Urinary bladder (tissue), 4 donors: ENCODE results near the gene ATP6V1G1. TPM values are rescaled to one million over a fixed set of nuclear protein-coding genes. Genes with fewer than 3 reads are reported as not detected.

ENCODE experiments used
- DNase-seq: peaks from one replicate; pipeline ENCODE4 v3.0.0-alpha.2; 2015; ENCODE audit errors: extremely low spot score
- H3K27ac ChIP-seq: one replicate; pipeline ENCODE4 v1.5.1; 2013; ENCODE audit warnings: low read depth, mild to moderate bottlenecking, moderate library complexity
- H3K36me3 ChIP-seq: one replicate; pipeline ENCODE4 v1.6.1; 2013; ENCODE audit warnings: mild to moderate bottlenecking, moderate library complexity; ENCODE audit not compliant: insufficient read depth
- H3K4me1 ChIP-seq: one replicate; pipeline ENCODE4 v1.6.1; 2013; ENCODE audit warnings: mild to moderate bottlenecking, moderate library complexity; ENCODE audit not compliant: insufficient read depth
- H3K4me3 ChIP-seq: one replicate; pipeline ENCODE4 v1.5.1; 2013; ENCODE audit warnings: low read depth, low read length
- WGBS: extraction: QIAGEN DNeasy Blood & Tissue Kit; methylation state at CpG from one replicate; pipeline ENCODE4 v1.1.7; 2013; 5-methylcytosine and 5-hydroxymethylcytosine counted together
- polyA plus RNA-seq: library from polyadenylated mRNA; stranded (reverse); fragments of 200-250 nt; gene quantifications from one replicate; pipeline ENCODE4 v1.2.3, GENCODE V29; 2013
- small RNA-seq: library from RNA; depleted of rRNA; stranded (forward); fragments of <200 nt; gene quantifications from one replicate; pipeline ENCODE3, GENCODE V24; 2014
- total RNA-seq: library from RNA; depleted of rRNA; stranded (reverse); fragments of >200 nt; gene quantifications from one replicate; pipeline ENCODE4 v1.2.3, GENCODE V29; 2014
- donor health status: healthy with polysubstance abuse.
- donor health status: healthy.

ATP6V1G1 gene
- total and polyA plus RNA-seq, 2 donors: 127 to 133 TPM

DNA sequence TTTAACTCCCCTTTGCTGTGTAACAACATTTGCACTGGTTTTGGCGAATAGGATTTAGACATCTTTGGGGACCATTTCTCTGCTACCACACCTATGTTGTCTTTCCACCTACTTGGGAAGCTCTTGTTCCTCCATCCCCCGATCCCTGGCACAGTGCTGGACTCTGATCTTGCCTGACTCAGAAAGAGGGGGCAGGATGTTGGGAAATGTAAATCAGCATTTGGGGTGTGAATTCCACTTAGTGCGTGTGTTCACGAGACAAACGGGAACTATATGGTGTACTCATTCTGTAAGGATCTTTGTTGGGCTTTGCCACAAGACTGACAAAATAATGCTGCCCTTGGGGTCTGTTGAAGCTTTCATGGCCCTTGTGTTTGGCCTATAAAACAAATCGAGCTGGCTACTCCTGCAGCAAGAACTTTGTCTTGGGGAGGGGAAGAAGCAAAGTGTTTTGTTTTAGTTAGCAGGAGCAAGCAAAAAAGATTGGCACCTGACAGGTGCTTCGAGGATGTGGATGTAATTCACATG lies 42.1 kb downstream of the ATP6V1G1 start:
- Histone ChIP-seq H3K27ac (no peak overlapping the region), H3K36me3 (no peaks in the 10 kb centered on the region), H3K4me3 (no peak overlapping the region), H3K4me1 (no peaks in the 10 kb centered on the region)
- 87% methylated on average over 7 of the region's 7 CpGs for WGBS
- DNase-seq: no peak

DNA sequence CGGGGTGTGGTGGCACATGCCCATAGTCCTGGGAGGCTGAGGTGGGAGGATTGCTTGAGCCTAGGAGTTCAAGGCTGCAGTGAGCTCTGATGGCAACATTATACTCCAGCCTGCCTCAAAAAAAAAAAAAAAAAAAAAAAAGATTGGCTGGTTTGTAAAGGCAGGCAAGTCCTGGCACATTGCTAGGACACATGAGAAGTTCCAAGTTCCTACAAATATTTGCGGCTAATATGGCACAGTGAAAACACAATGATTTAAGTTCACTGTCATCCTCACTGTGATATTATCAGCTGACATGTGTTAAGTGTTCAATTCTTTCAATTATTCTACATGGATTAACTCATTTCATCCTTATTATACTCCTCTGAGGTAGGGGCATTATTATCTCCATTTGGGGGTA lies 43.6 kb downstream of the ATP6V1G1 start:
- 0% methylated on average over 2 of the region's 2 CpGs for WGBS
- DNase-seq: no peak
- H3K36me3 ChIP-seq: no peaks in the 10 kb centered on the region
- H3K4me3 ChIP-seq: no peak overlapping the region
- H3K4me1 ChIP-seq: no peaks in the 10 kb centered on the region
- H3K27ac ChIP-seq: no peak overlapping the region

DNA sequence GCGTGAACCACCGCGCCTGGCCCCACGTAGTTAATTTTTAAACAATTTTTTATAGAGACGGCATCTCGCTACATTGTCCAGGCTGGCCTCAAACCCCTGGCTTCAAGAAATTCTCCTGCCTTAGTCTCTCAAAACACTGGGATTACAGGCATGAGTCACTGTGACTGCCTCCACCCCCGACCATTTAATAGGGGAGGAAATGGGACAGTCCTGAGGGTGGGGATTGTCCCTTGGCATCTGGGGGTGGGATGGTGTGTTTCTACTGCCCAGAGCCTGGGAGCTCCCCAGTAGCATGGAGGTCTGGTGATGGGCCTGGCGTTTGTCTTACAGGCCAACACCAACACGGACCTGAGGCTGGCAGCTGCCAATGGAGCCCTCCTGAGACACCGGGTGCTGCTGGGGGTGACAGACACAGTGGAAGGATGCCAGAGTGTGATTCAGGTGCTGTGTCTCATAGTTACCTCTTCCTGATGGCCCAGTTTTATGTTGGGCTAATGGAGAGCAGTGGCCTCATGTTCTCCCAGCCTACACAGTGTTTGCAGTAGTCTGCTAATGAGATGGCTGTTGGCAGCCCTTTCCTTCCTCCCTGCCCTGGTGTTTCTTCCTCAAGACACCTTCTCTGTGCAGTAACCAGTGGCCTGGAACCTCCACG lies 46.0 kb downstream of the ATP6V1G1 start:
- no peaks in the 10 kb centered on the region for H3K36me3 ChIP-seq
- no peaks in the 10 kb centered on the region for H3K4me1 ChIP-seq
- no peak overlapping the region for H3K27ac ChIP-seq
- 86% methylated on average over 11 of the region's 11 CpGs for WGBS
- DNase-seq: no peak
- no peak overlapping the region for H3K4me3 ChIP-seq

DNA sequence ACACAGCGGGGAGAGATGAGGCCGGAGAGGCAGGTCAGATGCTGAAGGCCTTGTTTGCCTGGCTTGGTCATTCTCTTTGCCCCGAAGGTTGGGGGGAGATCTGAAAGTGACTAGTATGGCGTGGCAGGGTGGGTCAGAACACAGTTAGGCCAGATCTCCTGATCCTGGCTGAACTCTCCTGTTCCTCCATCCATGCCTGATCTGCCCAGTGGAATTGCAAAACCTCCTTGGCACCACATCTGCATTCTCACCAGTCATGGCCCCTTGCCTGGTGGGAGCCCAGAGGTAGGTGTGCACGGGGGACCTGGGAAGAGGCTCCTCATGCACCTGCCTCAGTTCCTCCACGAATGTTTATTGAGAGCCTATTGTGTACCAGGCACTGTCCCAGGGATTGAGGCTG lies 46.8 kb downstream of the ATP6V1G1 start:
- H3K27ac ChIP-seq: no peak overlapping the region
- no peaks in the 10 kb centered on the region for H3K36me3 ChIP-seq
- no peak overlapping the region for H3K4me3 ChIP-seq
- H3K4me1 ChIP-seq: no peaks in the 10 kb centered on the region
- 95% methylated on average over 6 of the region's 6 CpGs for WGBS
- DNase-seq: no peak

DNA sequence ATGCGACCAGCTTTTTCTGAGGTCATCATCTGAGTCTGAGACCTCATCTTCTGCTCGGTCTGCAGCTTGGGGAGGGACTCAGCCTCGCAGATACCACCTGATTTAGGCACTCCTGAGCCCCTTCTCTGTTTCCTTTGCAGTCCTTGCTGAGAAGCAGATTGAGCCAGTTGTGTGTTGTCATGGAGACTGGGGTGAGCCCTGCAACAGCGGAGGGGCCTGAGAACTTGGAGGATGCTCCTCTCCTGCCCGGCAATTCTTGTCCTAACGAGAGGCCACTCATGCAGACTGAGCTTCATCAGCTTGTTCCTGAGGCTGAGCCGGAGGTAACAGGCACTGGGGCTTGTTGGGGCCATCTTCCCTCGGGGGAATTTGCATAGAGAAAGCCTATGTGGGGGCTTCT lies 50.8 kb downstream of the ATP6V1G1 start:
- no peak for DNase-seq
- Histone ChIP-seq H3K4me3 (no peak overlapping the region), H3K4me1 (no peaks in the 10 kb centered on the region), H3K27ac (no peak overlapping the region), H3K36me3 (no peaks in the 10 kb centered on the region)
- 90% methylated on average over 8 of the region's 8 CpGs for WGBS

DNA sequence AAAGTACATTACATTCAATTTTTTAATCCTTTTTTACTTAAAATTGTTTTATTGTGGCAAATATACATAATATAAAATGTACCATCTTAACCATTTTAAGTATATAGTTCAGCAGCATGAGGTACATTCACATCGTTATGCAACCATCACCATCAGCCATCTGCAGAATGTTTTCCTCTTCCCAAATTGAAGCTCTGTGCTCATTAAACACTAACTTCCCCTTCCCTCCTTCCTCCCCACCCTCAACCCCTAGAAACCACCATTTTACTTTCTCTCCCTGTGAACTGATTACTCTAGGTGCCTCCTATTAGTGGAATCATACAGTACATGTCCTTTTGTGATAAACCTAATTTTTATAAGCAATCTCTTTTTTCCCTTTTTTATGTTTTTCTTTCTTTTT lies 54.4 kb downstream of the ATP6V1G1 start:
- no peak overlapping the region for H3K27ac ChIP-seq
- no peak overlapping the region for H3K4me3 ChIP-seq
- WGBS: 76% methylated on average over 1 of the region's 1 CpG
- no peaks in the 10 kb centered on the region for H3K4me1 ChIP-seq
- H3K36me3 ChIP-seq: no peaks in the 10 kb centered on the region
- no peak for DNase-seq

DNA sequence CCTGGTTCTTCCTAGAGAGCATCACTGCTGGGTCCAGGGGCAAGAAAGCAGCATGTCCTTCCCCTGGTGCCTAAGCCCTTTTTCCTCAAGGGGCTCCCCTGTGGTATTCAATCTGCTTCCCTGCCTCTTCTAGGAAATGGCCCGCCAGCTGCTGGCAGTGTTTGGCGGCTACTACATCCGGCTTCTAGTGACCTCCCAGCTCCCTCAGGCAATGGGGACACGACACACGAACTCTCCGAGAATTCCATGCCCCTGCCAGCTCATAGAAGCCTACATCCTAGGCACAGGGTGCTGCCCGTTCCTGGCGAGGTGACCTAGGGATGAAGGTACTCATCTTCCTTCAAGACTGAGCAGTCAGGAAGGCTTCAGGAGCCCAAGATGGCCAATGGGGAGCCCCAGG lies 55.4 kb downstream of the ATP6V1G1 start:
- H3K27ac ChIP-seq: no peak overlapping the region
- H3K4me1 ChIP-seq: no peaks in the 10 kb centered on the region
- H3K36me3 ChIP-seq: no peaks in the 10 kb centered on the region
- no peak overlapping the region for H3K4me3 ChIP-seq
- DNase-seq: no peak
- 88% methylated on average over 8 of the region's 8 CpGs for WGBS

DNA sequence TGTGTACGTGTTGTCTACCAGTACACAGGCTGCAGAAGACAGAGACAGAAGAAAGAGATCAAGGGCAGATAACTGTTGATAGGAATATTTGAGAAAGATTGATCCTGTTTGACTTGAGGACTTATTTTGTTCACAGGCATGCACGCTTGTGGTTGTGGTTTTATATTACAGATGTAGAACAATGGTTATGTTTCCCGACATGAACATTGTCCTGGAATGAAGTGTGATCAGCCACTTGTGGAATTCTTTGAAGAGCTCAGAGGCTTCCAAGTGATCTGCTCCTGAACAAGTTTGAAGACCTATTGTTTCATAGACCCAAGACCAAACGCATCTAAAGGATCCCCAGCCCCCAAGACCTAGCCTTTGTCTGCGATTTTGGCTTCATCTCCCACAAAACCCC lies 56.3 kb downstream of the ATP6V1G1 start:
- H3K27ac ChIP-seq: no peak overlapping the region
- 92% methylated on average over 5 of the region's 5 CpGs for WGBS
- H3K4me3 ChIP-seq: no peak overlapping the region
- no peak for DNase-seq
- no peaks in the 10 kb centered on the region for H3K4me1 ChIP-seq
- no peaks in the 10 kb centered on the region for H3K36me3 ChIP-seq

Small RNA genes lying within 50 kb of the gene (small RNA-seq; reads per million reads assigned to genes)
- not detected for gene RF00019

Other genes starting within 250 kb of the ATP6V1G1 start
- 21.2 TPM for gene AKNA, start 199.8 kb upstream of the ATP6V1G1 start, total RNA-seq
- gene AKNA, start 199.8 kb upstream of the ATP6V1G1 start, polyA plus RNA-seq: 25.5 TPM
- gene WHRN, start 82.3 kb upstream of the ATP6V1G1 start, total RNA-seq: 2.4 TPM
- gene WHRN, start 82.3 kb upstream of the ATP6V1G1 start, polyA plus RNA-seq: 12.1 TPM
- 6.9 TPM for gene TMEM268, start 23.5 kb downstream of the ATP6V1G1 start, total RNA-seq
- 11.6 TPM for gene TMEM268, start 23.5 kb downstream of the ATP6V1G1 start, polyA plus RNA-seq
- not detected for gene TEX53, start 70.0 kb downstream of the ATP6V1G1 start, total RNA-seq
- not detected for gene TEX53, start 70.0 kb downstream of the ATP6V1G1 start, polyA plus RNA-seq
- not detected for gene TEX48, start 94.4 kb downstream of the ATP6V1G1 start, total RNA-seq
- gene TEX48, start 94.4 kb downstream of the ATP6V1G1 start, polyA plus RNA-seq: not detected
- gene TNFSF15, start 218.3 kb downstream of the ATP6V1G1 start, total RNA-seq: 8.8 TPM
- gene TNFSF15, start 218.3 kb downstream of the ATP6V1G1 start, polyA plus RNA-seq: 0.92 TPM